Heart left ventricle (tissue), 13 donors: ENCODE results near the gene ZNF578.

Experiments
- CTCF ChIP-seq, 12 donors: fragments of 200-600 bp; sonication (generic) in 4 of 12; IDR thresholded peaks; one replicate each; pipeline versions ENCODE4 v1.5.0 to v1.8.0; 2018 to 2022; ENCODE audit warnings: antibody characterized with exemption in 12 of 12, mild to moderate bottlenecking in 5 of 12
- POLR2A ChIP-seq, 2 donors: fragments of 450-650 bp; IDR thresholded peaks; one replicate each; pipeline ENCODE4 v1.6.1; 2017; ENCODE audit warnings: antibody characterized with exemption in 2 of 2, mild to moderate bottlenecking in 2 of 2, moderate library complexity in 2 of 2
- donor health status: ischemic (EF 13 %, LVEDD 7.1; RV severe dilation, severe dysfunction).
- donor health status: DM: no; HTN: yes; CAD: no.
- donor health status: DM: no; HTN: no; CAD: no.
- donor health status: ischemic (EF 25% LVEDD 6.9; RV normal size, moderate dysfunction).
- donor health status: ischemic (EF 25% LVEDD 5.7; RV mildly dilated, moderate dysfunction).
- donor health status: ischemic (EF 35%, LVEDD 5.7; RV mildly dilated, moderate dysfunction).
- donor health status: nonischemic (EF 11% LVEDD 7.7; RV severe dilation, severe dysfunction).
- donor health status: DM: yes; HTN: yes; CAD: no.
- donor health status: PGD.
- donor health status: ischemic (EF 29% LVEDD 5.4; RV normal size, mild dysfunction).
- donor health status: nonischemic (EF 23%, LVEDD 6.1; RV moderate dilation, normal function).

- TF ChIP-seq CTCF (IDR thresholded peaks at IDR 0.05) (no peak), POLR2A (IDR thresholded peaks at IDR 0.05) (no peak)
Observed at GRCh38 chr19:52542984-52543664, 89.8 kb downstream of the ZNF578 start.
